HT-29 (cell line): ENCODE data around the gene MTMR12. TPM values are rescaled to one million over a fixed set of nuclear protein-coding genes. Genes with fewer than 3 reads are reported as not detected.

ENCODE experiments used
- DNase-seq: peaks from one replicate; pipeline ENCODE4 v3.0.0-alpha.2; 2015; ENCODE audit warnings: low spot score
- small RNA-seq: library from RNA; depleted of rRNA; stranded (forward); fragments of <200 nt; gene quantifications from one replicate; pipeline ENCODE3, GENCODE V24; 2014
- total RNA-seq: library from RNA; depleted of rRNA; stranded (reverse); fragments of >200 nt; shearing (Covaris generic); gene quantifications from 2 replicates; pipeline ENCODE4 v1.2.3, GENCODE V29; 2014; rRNA removed

The MTMR12 gene
- total RNA-seq, 1 experiment from 2014 or later = 10.4 TPM

GRCh38 chr5:32201122-32201753 is 111.5 kb downstream of the MTMR12 start:
- DNase-seq = no peak

- no peak for DNase-seq
Observed at GRCh38 chr5:32197032-32197431, 115.7 kb downstream of the MTMR12 start.

GRCh38 chr5:32195265-32195664 is 117.5 kb downstream of the MTMR12 start:
- no peak for DNase-seq

GRCh38 chr5:32193591-32193990 is 119.1 kb downstream of the MTMR12 start:
- DNase-seq = peak; percentile 99

GRCh38 chr5:32190095-32190494 is 122.6 kb downstream of the MTMR12 start:
- no peak for DNase-seq

- no peak for DNase-seq
Observed at GRCh38 chr5:32187675-32188074, 125.1 kb downstream of the MTMR12 start.

GRCh38 chr5:32182463-32183063 is 130.2 kb downstream of the MTMR12 start:
- DNase-seq = no peak

Small RNA genes lying within 50 kb of the gene (small RNA-seq; reads per million reads assigned to genes)
- gene RNU6-1079P (not detected), gene RNU6-378P (not detected)

Other genes starting within 250 kb of the MTMR12 start
- 132 and 158 TPM in 2 replicates for gene GOLPH3, start 138.6 kb downstream of the MTMR12 start, total RNA-seq
- gene ZFR, start 131.8 kb upstream of the MTMR12 start, total RNA-seq = 61.0 and 74.6 TPM in 2 replicates